Measurements from ENCODE around the gene NXPE1.
"Not testable (repeated sequence)": the region's sequence is repeated elsewhere in the genome, so short reads cannot be mapped to it uniquely, and the experiment has no call there.

NXPE1 gene

GRCh38 chr11:114604886-114605285 lies 45.2 kb upstream of the NXPE1 start:
- H3K9me3 ChIP-seq (ENCODE audit: control insufficient read depth, insufficient read depth, low read length) = peaks cover 2% of the 10 kb centered on the region; the same call in 1 of the 2 replicates
- no peaks in the 10 kb centered on the region for H3K36me3 ChIP-seq (ENCODE audit: control insufficient read depth, low read length)
- H3K27me3 ChIP-seq (ENCODE audit: control insufficient read depth, low read length) = no peaks in the 10 kb centered on the region
- H3K4me1 ChIP-seq (ENCODE audit: control insufficient read depth, low read length) = no peaks in the 10 kb centered on the region
- no peak overlapping the region for H3K4me2 ChIP-seq (ENCODE audit: low read length)
- H3K27ac ChIP-seq (ENCODE audit: low read depth, low read length) = no peak overlapping the region
- no peaks in the 10 kb centered on the region for H3K9me2 ChIP-seq (replicated peaks; ENCODE audit: control insufficient read depth, low read length)
- no peaks in the 10 kb centered on the region for H3F3A ChIP-seq (ENCODE audit: control insufficient read depth, insufficient read depth)
- H3K79me2 ChIP-seq (ENCODE audit: control insufficient read depth, low read length) = no peaks in the 10 kb centered on the region
- H4K20me1 ChIP-seq (ENCODE audit: control insufficient read depth, insufficient read depth, low read depth, low read length) = no peaks in the 10 kb centered on the region
- TF ChIP-seq EZH2phosphoT487 (IDR thresholded peaks at IDR 0.05; ENCODE audit: borderline replicate concordance, low read length) = no peak
- H3K4me3 ChIP-seq (ENCODE audit: low read length) = no peak overlapping the region

- Histone ChIP-seq H3F3A (ENCODE audit: control insufficient read depth, insufficient read depth) (no peaks in the 10 kb centered on the region), H3K4me2 (ENCODE audit: low read length) (no peak overlapping the region), H3K79me2 (ENCODE audit: control insufficient read depth, low read length) (no peaks in the 10 kb centered on the region), H3K27ac (ENCODE audit: low read depth, low read length) (no peak overlapping the region), H3K9me2 (replicated peaks; ENCODE audit: control insufficient read depth, low read length) (no peaks in the 10 kb centered on the region), H3K4me3 (ENCODE audit: low read length) (no peak overlapping the region), H3K9me3 (ENCODE audit: control insufficient read depth, insufficient read depth, low read length) (peaks cover 2% of the 10 kb centered on the region; the same call in 1 of the 2 replicates), H4K20me1 (ENCODE audit: control insufficient read depth, insufficient read depth, low read depth, low read length) (no peaks in the 10 kb centered on the region), H3K36me3 (ENCODE audit: control insufficient read depth, low read length) (no peaks in the 10 kb centered on the region), H3K27me3 (ENCODE audit: control insufficient read depth, low read length) (no peaks in the 10 kb centered on the region), H3K4me1 (ENCODE audit: control insufficient read depth, low read length) (no peaks in the 10 kb centered on the region)
- no peak for TF ChIP-seq EZH2phosphoT487 (IDR thresholded peaks at IDR 0.05; ENCODE audit: borderline replicate concordance, low read length)
Measured at GRCh38 chr11:114604179-114604813, 44.6 kb upstream of the NXPE1 start.

- H3K27me3 ChIP-seq (ENCODE audit: control insufficient read depth, low read length); H3K9me3 ChIP-seq (ENCODE audit: control insufficient read depth, insufficient read depth, low read length); H3K36me3 ChIP-seq (ENCODE audit: control insufficient read depth, low read length); H3K27ac ChIP-seq (ENCODE audit: low read depth, low read length); H3K4me2 ChIP-seq (ENCODE audit: low read length); H3K9me2 ChIP-seq (replicated peaks; ENCODE audit: control insufficient read depth, low read length); H3F3A ChIP-seq (ENCODE audit: control insufficient read depth, insufficient read depth); H4K20me1 ChIP-seq (ENCODE audit: control insufficient read depth, insufficient read depth, low read depth, low read length); H3K4me3 ChIP-seq (ENCODE audit: low read length); H3K4me1 ChIP-seq (ENCODE audit: control insufficient read depth, low read length); H3K79me2 ChIP-seq (ENCODE audit: control insufficient read depth, low read length): not testable (repeated sequence)
Measured at GRCh38 chr11:114603151-114603550, 43.5 kb upstream of the NXPE1 start.

- Histone ChIP-seq H3K27me3 (ENCODE audit: control insufficient read depth, low read length) (no peaks in the 10 kb centered on the region), H3K79me2 (ENCODE audit: control insufficient read depth, low read length) (no peaks in the 10 kb centered on the region)
- TF ChIP-seq CTCF (IDR thresholded peaks at IDR 0.05; ENCODE audit: low read depth, low read length, poor library complexity, severe bottlenecking) (no peak), EZH2phosphoT487 (IDR thresholded peaks at IDR 0.05; ENCODE audit: borderline replicate concordance, low read length) (no peak)
Measured at GRCh38 chr11:114598461-114598860, 38.8 kb upstream of the NXPE1 start.

More at GRCh38 chr11:114598461-114598860, 38.8 kb upstream of the NXPE1 start:
- Histone ChIP-seq H3F3A (ENCODE audit: control insufficient read depth, insufficient read depth) (no peaks in the 10 kb centered on the region), H3K9me3 (ENCODE audit: control insufficient read depth, insufficient read depth, low read length) (no peaks in the 10 kb centered on the region), H3K4me2 (ENCODE audit: low read length) (no peak overlapping the region), H4K20me1 (ENCODE audit: control insufficient read depth, insufficient read depth, low read depth, low read length) (no peaks in the 10 kb centered on the region), H3K4me1 (ENCODE audit: control insufficient read depth, low read length) (no peaks in the 10 kb centered on the region), H3K9me2 (replicated peaks; ENCODE audit: control insufficient read depth, low read length) (no peaks in the 10 kb centered on the region), H3K27ac (ENCODE audit: low read depth, low read length) (no peak overlapping the region), H3K4me3 (ENCODE audit: low read length) (no peak overlapping the region), H3K36me3 (ENCODE audit: control insufficient read depth, low read length) (no peaks in the 10 kb centered on the region)
